Nucleus accumbens (tissue), 56 donors: ENCODE data around the gene TMSB10.

Experiments used
- DNase-seq, 56 donors: peaks; one replicate each; lab custom pipeline; 2025; lab: John Stamatoyannopoulos, UW

TMSB10 gene

DNA sequence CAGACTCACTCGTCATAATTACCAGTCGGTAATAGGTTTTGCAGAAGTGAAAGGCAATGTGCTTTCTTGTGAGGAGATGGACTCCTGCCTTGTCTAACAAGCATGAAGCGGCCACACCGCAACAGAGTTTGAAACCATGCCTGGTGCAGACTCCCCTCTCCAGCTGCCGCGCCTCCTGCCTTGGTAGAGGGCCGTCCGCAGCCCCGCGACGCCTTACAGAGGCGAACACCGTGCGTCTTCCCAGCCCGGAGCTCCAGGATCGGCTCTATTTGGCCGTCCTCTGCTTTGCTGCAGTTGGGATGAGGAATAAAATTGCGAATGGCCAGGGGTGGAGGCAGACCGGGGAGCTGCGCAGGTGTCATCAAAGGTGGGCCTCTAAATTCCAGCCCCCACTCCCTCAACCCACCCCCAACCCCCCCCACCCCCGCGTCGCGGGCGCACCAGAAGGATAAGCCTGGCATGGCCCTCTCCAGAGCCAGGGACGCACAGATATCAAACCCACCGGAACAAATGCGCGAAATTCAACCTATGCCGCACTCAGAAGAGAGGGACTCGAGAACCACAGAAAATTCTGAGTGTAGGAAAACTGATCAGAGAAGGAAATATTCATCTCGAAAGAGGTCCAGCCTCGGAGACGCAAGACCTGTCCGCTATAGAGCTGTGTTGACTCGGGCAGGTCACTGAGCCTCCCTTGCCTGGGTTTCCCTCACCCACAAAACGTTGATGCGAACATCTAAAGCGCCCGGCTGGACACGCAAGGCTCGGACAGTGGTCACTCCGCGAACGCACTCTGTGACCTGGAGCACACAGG is 25.7 kb upstream of the TMSB10 start:
- DNase-seq, result no peak

DNA sequence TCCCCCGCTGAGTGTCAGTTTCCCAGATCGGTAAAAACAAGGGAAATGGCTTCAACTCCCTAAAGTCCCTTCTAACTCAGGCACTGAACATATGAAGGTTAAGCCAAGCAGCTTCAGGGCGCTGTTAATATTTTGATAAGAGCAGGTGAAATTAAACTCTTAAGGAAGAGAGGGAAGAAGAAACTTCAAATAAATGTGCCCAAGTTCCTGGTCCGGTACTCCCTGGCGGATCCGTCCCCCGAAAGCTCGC is 25.1 kb upstream of the TMSB10 start:
- no peak for DNase-seq

GRCh38 chr2:84880645-84881521 is 24.6 kb upstream of the TMSB10 start, which contains the start of gene TRABD2A:
Gene TRABD2A, minus strand, starts transcription at chr2:84881084. Its CDS starts 45 bp downstream, at chr2:84881039.
- peak in 2 of 56 donors; percentile 5 to 8 for DNase-seq

DNA sequence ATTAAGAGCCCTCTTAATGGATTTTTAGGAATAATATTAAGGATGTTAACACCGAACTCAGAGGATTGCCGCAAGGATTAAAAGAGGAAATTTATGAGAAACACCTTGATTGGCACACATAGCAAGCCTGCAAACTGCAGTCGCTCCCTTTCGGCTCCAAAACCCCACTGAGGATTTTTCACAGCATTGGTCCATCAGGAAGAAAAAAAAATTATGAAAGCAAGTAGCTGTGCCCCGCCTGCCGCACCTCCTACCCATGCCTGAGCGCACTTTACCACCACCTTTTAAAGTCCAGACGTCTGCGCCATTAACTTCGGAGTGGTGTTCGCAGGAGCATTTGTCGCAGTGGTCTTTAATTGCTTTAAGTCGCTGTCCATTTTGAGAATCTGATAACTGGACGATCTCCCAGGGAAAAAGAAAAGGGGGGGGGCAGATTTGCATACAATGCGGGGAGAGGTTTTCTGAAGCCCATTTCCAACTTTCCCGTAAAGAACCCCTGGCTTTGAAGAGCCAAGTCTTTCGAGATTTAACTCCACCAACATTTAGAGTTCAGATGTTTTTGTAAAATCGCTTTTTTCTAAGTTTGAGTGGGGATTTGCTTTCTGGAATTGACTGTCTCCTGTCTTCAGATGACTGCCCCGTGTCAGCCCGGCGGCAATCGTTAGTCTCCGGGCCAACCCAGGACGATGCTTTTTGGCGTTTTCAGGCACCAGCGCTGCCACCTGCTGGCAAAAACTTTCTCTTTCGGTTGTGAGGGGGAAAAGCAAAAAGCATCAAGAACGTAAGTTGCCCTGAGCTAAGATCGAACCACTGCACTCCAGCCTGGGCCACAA is 23.7 kb upstream of the TMSB10 start:
- peak in 48 of 56 donors; percentile 4 to 80 (median 40) for DNase-seq

- DNase-seq, result no peak
These were observed 23.1 kb upstream of the TMSB10 start for GRCh38 chr2:84882414-84882738.

GRCh38 chr2:84882775-84883550 is 22.5 kb upstream of the TMSB10 start:
- no peak for DNase-seq

DNA sequence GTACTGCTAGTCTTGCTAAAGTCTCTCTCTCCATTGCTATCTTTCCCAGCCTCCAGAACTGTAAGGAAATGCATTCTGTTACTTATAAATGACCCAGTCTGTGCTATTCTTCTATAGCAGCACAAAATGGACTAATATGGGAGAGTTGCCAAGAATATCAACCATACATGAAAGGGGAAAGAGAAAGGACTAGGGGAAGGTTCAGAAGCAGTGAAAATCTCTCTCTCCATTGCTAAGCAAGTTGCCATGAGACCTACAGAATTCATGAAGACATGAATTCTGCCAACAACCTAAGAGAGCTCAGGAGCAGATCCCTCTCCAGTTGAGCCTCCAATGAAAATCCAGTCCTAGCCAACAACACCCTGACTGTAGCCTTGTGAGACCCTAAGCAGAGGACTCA is 21.0 kb upstream of the TMSB10 start:
- DNase-seq, result no peak

DNA sequence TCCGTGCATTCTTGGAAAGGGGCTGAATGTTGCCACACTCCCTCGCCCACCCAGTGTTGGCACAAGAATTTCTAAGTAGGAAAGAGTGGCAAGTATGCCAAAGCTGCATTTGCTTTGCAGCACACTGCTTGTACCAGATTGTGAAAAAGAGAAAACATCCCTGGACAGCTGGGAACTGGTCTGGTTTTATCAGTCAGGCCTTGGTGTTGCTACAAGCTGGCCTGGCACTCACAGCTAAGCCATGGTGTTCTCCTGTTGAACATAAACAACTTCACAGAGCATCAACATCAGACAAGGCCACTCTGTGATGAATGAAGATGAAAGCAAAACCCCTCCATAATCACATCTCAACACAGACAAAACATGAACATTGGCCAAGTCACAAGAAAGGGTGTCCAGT is 20.3 kb upstream of the TMSB10 start:
- DNase-seq, result no peak

DNA sequence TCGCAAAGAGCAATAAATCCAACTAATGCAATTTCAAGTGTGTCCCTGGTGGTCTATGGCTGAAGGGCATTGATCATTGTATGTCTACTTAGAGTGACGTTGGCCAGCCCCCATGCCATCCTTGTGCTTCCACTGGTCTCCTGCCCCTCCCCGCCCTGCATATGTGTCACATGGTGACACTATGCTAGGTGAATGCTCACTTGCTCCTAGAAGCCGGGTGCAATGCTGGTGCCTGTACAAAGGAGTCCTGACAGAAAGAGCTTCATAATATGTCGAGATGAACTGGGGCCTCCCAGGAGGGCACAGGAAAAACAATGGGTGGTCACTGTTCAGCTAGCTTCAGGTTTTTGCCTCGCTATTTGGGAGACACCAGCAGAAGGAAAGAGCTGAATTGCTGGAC is 18.7 kb upstream of the TMSB10 start:
- no peak for DNase-seq

DNA sequence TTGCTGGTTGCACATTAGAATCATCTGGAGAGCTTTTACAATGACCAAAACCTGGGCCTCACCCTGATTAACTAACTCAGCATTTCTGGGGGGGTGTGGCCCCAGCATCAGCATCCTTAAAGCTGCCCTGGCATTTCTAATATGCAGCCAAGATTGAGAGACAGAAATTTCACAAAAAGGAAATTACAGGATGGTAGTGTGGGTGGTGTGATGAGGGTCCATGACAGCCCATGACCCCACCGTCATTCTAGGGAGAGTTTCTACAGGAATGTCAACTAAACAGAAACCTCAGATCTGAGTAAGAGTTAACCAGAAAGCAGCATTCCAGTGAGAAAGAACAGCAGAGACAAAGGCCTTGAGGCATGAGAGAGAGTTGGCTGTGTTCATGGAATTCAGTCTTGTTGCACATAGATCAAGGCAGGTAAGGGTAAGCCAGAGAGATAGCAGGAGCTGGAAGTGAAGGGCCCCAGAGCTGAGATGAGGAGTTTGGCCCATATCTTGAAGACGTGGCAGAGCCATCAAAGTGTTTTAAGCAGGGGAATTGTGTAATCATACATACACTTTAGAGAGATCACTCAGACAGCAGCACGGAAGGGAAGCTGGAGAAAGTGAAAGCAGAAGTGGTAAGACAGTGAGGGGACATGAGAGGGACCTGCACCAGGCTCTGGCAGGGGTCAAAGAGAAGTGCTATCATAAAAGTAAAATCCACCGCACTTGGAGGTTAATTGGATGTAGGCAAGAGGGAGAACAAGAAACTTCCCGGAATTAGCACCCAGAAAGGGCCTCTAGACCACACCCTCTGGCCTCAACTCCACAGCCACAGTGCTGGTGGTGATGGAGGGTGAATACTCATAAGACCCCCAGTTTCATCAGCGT is 16.8 kb upstream of the TMSB10 start:
- DNase-seq, result peak in 4 of 56 donors; percentile 10 to 27 (median 24)

- DNase-seq, result no peak
These were observed 16.1 kb upstream of the TMSB10 start for GRCh38 chr2:84889332-84889731.

- no peak for DNase-seq
These were observed 14.0 kb upstream of the TMSB10 start for GRCh38 chr2:84891355-84892010.

DNA sequence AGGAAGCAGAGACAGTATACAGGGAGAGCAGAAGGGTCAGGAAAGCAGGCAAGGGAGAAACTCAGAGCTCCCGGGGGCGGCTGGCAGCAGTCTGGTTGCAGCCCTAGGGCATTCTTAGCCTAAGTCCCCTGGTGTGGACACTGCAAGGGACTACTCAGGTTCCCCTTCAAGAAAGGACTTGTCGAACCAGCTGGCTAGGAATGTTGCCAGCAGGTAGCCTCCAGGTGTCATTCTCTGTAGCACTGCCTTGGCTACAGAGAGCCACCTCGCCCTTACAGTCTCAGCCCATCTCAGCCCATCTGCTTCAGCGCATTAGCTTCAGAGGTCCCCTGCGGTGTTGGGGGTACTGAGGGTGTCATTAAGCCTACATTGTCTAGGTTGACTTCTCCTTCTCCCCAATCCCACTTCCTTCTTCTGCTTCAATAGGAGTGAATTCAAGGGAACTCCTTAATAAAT is 11.3 kb upstream of the TMSB10 start:
- DNase-seq, result no peak

- no peak for DNase-seq
These were observed 10.5 kb upstream of the TMSB10 start for GRCh38 chr2:84894758-84895520.

DNA sequence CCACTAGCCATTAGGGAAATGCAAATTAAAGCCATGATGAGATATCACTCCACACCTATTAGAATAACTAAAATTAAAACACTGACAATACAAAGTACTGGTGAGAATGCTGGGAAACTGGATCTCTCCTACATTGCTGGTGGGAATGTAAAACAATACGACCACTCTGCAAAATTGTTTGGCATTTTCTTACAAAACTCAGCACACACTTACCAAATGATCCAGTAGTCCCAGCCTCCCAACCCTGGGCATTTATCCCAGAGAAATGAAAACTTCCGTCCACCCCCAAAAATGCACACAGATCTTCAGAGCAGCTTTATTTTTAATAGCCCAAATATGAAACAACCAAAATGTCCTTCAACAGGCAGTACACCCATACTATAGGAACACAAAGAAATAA is 8.9 kb upstream of the TMSB10 start:
- DNase-seq, result no peak

DNA sequence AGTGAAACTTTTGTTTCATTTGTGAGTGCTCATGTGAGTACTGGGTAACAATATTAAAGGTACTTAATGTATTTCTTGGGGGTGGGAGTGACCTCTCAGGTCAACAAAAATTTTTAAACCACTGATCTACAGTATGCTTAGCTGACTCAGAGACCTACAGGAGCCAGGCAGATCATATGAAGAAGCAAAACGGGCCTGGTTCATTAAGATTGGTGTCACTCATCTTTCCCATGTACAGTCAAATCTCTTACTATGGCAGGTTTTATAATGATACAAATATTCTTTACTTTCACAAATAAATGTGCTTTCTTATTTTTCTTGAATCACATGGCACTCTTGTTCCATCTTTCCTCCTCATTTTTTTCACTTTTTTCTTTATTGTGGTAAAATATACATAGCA is 7.7 kb upstream of the TMSB10 start:
- no peak for DNase-seq

- no peak for DNase-seq
These were observed 5.9 kb upstream of the TMSB10 start for GRCh38 chr2:84899304-84900204.
